Mucosa of gallbladder (tissue), 1 donor: Measurements from ENCODE around the gene LTA4H. TPM values are rescaled to one million over a fixed set of nuclear protein-coding genes. Genes with fewer than 3 reads are reported as not detected.

ENCODE experiments used
- DNase-seq: peaks from one replicate; pipeline ENCODE4 v3.0.0-alpha.2; 2020; ENCODE audit warnings: low spot score
- total RNA-seq: library from RNA; stranded (reverse); gene quantifications from one replicate; pipeline ENCODE4 v1.2.1, GENCODE V29; 2021
- donor health status: DM: no; HTN: no; CAD: no.

Gene LTA4H
- total RNA-seq, 1 donor from 2014 or later, result 62.1 TPM

DNA sequence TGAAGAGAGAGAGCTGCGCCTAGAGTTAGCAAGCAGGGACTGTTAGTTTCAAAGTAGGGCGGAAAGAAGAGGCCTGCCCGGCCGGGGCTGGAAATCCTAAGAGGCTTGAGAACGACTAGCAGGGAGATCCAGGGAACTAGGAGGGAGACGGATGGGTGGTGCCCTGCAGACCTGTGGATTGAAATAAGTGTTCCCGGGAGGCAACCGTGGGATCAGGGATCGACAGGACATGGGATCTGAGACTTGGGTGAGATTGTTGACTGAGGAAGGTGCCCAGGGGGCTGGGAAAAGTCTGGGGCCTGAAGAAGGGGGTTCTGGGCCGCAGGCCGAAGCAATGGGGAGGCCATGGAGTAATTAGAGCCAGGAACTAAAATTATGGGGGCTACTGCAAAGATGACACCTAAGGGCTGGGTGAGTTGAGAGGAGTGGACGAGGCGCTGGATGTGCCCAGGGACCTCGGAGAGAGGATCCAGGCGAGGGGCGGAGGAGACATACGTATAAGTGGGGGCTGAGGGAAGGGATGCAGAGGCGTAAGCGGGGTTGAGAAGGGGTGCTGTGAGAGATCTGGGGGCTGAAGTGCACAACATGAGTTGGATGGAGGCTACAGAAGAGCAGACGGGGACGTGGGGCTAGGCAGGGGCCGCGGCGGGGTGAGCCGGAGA, 635 bp downstream of the LTA4H start:
- no peak for DNase-seq

DNA sequence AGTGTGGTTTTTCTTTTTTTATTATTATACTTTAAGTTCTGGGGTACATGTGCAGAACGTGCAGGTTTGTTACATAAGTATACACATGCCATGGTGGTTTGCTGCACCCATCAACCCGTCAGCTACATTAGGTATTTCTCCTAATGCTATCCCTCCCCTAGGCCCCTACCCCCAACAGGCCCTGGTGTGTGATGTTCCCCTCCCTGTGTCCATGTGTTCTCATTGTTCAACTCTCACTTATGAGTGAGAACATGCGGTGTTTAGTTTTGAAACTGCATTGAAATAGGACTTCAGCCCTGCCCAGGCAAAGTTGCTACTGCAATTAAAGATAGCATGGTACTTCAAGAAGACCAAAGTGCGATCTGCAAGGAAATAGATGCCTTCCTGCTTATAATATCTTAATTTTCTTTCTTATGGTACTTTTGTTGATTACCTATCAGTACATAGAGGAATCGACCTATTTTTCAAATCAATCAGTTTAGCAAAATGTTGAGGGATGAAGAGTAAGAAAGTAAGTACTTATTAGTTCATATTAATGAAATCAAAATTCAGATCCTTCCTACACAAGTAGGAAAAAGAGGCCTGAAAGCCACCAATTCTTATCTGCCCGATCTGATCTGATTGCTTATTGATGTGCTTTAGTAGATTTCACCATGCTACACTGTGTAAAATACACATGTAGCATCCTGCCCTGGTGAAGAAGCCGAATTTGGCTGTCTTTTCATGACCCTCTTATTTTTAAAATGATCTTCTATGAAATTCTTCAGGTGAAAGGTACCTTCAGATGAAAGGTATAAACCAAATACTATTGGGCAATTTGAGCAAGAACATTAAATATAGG, 1.6 kb downstream of the LTA4H start:
- DNase-seq, result no peak

DNA sequence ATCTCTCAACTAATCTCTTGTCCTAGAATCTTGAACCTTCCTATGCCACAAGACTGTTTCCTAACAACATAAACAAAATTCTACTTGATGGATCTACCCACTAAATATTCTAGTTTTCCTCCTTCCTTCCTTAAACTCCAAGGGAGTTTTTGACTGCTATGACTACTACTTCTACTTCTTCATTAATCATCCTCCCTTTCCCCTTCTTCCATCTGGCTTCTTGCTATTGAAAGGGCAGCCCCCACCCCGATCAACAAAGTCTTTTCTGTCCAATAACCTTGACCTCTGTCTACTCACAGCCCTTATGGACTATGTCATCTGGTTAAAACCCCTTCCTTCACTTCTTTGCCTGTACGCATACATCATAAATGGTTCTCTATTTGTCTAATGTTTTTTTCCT, 5.6 kb downstream of the LTA4H start:
- no peak for DNase-seq

DNA sequence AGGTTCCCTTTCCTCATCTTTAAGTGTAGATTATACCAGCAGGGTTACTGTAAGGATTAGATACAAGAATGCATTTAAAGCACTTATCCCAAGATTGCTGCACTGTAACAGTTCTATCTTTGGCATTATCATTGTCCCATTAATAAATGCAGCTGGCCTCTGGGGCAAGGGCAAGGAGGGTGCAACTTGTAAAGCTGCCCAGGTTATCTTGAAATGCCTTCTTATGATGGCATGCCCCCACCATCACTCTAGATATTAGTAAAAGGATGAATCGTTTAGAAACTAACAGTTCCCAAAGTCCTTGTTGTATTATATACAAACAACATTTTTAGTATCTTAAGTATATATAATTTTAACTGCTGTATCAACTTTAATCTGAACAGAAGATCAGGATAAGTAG, 6.8 kb downstream of the LTA4H start:
- DNase-seq, result no peak

DNA sequence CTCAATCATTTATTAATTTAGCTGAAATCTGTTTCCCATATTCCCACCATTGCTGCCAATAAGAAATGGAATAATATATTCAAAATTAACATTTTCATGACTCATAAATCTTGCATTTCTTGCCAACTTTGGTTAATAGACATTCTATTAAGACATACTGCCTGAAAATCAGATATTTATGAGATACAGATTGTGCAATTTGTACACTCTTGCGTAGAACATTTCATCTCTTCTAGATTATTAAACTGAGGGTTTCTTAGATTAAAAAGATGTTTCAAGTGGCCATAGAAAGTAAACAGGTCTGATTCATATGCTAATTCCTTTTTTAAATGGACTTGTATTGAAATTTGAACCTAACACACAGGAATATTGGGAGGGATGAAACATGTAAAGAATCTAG, 9.1 kb downstream of the LTA4H start:
- no peak for DNase-seq

DNA sequence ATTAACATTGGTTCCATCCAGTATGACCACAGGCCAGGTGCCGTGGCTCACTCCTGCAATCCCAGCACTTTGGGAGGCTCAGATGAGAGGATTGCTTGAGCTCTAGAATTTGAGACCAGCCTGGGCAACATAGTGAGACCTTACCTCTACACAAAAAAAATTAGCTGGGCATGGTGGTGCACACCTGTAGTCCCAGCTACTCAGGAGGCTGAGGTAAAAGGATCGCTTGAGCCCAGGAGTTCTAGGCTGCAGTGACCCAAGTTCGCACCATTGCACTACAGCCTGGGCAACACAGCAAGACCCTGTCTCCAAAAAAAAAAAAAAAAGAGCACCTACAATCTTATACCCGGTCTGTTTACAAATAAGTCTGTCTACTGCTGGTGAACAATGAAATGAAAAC, 9.9 kb downstream of the LTA4H start:
- no peak for DNase-seq

GRCh38 chr12:96020314-96021003, 14.9 kb downstream of the LTA4H start:
- no peak for DNase-seq

GRCh38 chr12:96015672-96016071, 19.7 kb downstream of the LTA4H start:
- no peak for DNase-seq

GRCh38 chr12:96014943-96015599, 20.3 kb downstream of the LTA4H start:
- no peak for DNase-seq

- no peak for DNase-seq
Observed at GRCh38 chr12:96007729-96008128, 27.7 kb downstream of the LTA4H start.

DNA sequence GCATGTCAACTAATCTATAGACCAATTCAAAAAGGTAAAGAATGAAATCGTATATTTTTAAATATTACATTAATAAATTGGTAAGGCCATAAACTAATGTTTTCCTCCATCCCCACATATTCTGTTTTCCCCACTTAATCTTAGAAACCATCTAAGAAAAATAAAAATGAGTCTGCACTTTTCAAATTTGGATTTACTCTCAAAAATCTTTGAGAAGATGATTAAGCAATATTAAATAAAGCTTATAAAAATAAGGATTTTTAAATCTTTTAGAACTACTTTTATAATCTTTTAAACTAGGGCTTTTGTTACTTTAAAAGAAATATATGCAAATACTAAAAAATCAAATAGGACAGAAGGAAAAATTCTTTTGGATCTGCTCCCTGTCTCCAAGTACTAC, 28.7 kb downstream of the LTA4H start:
- DNase-seq, result no peak

DNA sequence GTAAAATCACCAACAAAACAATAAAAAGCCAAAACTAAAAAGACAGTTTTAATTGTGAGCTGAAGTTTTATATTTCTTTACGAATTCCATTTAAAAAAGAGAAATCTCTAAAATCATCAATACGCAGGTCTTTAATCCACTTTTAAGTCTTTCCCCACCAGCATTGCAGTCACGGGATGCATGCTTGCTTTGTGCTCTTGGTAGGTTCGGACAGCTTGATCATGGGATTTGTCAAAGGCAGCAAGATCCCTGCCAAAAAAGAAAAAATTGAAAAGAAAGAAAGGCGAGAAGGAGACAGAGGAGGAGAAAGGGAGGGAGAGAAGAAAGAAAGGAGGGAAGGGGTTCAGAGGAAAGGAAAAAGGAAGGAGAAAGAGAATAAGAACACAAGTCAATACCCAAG, 34.5 kb downstream of the LTA4H start:
- DNase-seq, result no peak

DNA sequence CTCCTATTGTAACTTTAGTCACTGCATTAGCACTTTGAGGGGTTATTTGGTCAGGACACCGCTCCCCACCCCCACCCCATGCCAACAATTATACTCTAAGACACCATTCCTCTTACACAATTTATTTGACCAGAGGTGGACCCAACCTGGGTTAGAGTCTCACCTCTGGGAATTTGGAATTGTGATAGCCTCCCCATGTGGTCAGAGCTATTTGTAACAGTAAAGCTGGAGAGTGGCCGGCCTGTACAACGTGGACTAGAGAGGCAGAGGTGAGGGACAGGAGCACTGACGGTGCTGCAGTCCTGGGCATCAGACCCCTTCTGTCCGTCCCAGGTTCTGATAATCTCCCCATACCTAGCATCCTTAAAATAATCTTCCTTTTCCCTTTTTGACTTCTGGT, 35.9 kb downstream of the LTA4H start:
- DNase-seq, result no peak

GRCh38 chr12:95998611-95999286, 36.6 kb downstream of the LTA4H start:
- peak; percentile 26 for DNase-seq

DNA sequence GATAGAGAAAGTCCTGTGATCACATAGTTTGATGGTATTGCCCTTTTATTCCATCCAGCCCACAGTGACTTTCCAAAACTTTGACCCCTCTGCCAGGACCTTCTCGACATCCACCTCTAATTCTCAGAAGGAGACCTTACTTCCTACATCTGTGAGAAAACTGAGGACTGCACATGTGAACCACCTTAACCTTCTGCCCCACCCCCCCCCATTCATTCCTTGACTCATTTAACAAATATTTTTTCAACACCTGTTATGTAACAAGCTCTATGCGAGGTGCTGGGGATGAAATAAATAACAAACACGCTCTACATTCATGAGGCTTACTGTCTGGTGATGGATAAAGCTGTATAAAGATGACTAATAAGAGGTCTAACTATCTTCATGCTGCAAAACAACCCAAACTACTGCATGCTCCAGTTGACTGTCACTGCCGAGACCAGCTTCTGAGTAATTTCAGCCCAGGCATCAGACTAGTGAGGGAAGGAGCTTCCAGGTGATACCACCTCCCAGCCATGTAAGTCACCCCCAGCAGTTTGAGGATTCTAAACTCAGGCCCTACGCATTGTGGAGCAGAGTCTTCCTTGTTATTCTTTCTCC, 37.4 kb downstream of the LTA4H start:
- DNase-seq, result no peak

- DNase-seq, result no peak
Observed at GRCh38 chr12:95997276-95997675, 38.1 kb downstream of the LTA4H start.

GRCh38 chr12:95996034-95996658, 39.2 kb downstream of the LTA4H start, which contains the start of gene HAL:
Gene HAL (minus strand): TSS chr12:95996344. CDS start chr12:95995910, 434 bp downstream.
- DNase-seq, result no peak

GRCh38 chr12:95995238-95996031, 40.0 kb downstream of the LTA4H start:
- no peak for DNase-seq

DNA sequence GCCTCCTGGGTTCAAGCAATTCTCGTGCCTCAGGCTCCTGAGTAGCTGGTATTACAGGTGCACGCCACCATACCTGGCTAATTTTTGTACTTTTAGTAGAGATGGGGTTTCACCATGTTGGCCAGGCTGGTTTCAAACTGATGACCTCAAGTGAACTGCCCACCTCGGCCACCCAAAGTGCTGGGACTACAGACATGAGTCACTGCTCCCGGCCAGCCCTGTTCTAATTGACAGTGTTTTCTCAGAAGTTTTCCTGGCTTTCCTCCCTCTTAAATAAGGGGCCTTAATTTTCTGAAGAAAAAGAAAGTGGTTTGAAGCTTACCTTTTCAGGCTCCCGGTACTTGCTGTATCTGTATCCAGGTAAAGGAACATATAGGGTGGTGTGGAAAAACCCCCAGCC, 40.9 kb downstream of the LTA4H start:
- DNase-seq, result no peak

DNA sequence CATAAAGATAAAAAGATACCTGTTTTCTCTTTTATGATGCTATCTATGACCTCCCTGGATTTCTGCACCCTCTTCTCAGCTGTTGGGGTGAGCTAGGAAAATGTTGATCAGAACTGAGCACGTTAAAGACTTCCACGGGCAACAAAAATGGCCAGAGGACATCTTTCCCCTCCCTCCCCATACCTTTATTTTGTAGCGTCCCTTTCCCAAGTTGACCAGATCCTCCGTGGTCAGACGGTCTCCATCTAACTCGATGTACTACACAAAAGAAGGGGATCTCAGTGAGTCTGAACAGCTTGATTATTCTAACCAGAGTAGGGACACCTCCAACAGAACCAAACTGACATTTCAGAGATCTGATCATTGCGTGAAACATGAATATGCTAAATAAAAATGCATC, 41.5 kb downstream of the LTA4H start:
- no peak for DNase-seq
